Prostate gland (tissue), 2 donors: ENCODE results near the gene PPP1R14C. TPM values are rescaled to one million over a fixed set of nuclear protein-coding genes. Genes with fewer than 3 reads are reported as not detected.

Source experiments
- DNase-seq: peaks from one replicate; pipeline ENCODE4 v3.0.0-alpha.2; 2019; ENCODE audit warnings: low spot score
- H3K27ac ChIP-seq, 2 donors: fragments of 200-600 bp; sonication (generic); 2 replicates each; pipeline ENCODE4 v1.5.1; 2017 to 2019
- H3K27me3 ChIP-seq: fragments of 200-600 bp; sonication (generic); replicated peaks from 2 replicates; pipeline ENCODE4 v1.5.1; 2019; ENCODE audit not compliant: insufficient read depth
- H3K36me3 ChIP-seq, 2 donors: fragments of 200-600 bp; sonication (generic); 1 replicate in 1 of 2; 2 replicates in 1 of 2; pipeline versions ENCODE4 v1.5.1 to v1.8.1; 2017 to 2019
- H3K4me1 ChIP-seq: fragments of 200-600 bp; sonication (generic); replicated peaks from 2 replicates; pipeline ENCODE4 v1.5.1; 2019
- H3K4me3 ChIP-seq, 2 donors: fragments of 200-600 bp; sonication (generic); 2 replicates each; pipeline ENCODE4 v1.5.1; 2017 to 2019
- H3K9me3 ChIP-seq: fragments of 200-600 bp; sonication (generic); 2 replicates; pipeline ENCODE4 v1.5.1; 2017
- POLR2A ChIP-seq: fragments of 450-650 bp; IDR thresholded peaks from one replicate; pipeline ENCODE4 v1.6.1; 2016; ENCODE audit warnings: antibody characterized with exemption, mild to moderate bottlenecking
- POLR2AphosphoS5 ChIP-seq: sonication (generic); formaldehyde crosslinking; IDR thresholded peaks from one replicate; pipeline ENCODE4 v1.6.1; 2017; ENCODE audit warnings: antibody characterized with exemption
- WGBS: methylation state at CpG from one replicate; pipeline ENCODE4 v1.1.5; 2018; 5-methylcytosine and 5-hydroxymethylcytosine counted together
- intact Hi-C: fragments of 100-400 bp; cut with DNase I; formaldehyde crosslinking; loops from one replicate; pipeline ENCODE4 v1.14.2; 2022
- total RNA-seq, 2 donors: library from RNA; depleted of rRNA; stranded (reverse); fragments of >200 nt; gene quantifications; one replicate each; pipeline ENCODE4 v1.1.0, GENCODE V29; 2016
- TF ChIP-seq, protein P1 (sequence below), 4 experiments: fragments of 200-600 bp in 2 of 4; fragments of 450-650 bp in 2 of 4; sonication (generic) in 2 of 4; IDR thresholded peaks; 1 replicate in 3 of 4; 2 replicates in 1 of 4; pipeline ENCODE4 v1.5.1; 2016 to 2019; ENCODE audit warnings: antibody characterized with exemption in 4 of 4, mild to moderate bottlenecking in 2 of 4, moderate library complexity in 2 of 4

The PPP1R14C gene
- total RNA-seq, 2 donors from 2014 or later, result 3.4 to 14.8 TPM

DNA sequence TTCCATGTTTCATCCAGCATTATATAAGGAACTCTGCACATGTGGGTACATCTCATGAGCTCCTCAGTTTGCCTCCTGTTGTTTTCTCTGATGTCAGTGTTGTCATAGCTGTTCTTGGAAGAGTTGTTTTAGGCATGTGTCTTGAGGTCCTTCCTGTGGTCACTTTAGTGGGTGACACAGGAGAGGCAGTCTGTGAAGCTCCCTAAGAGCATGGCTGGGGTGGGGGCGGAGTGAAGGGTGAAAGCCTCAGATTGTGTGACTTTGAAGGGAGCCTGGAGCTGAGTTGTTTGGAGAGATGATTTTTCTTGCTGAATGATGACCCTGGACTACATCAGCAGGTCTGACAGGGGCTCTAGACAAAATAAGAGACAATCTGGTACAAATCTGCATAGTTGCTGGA is 37.7 kb downstream of the PPP1R14C start:
- no peak for DNase-seq
- H3K4me3 ChIP-seq, result no peak overlapping the region
- no peaks in the 10 kb centered on the region for H3K9me3 ChIP-seq
- TF ChIP-seq, protein P1, sequence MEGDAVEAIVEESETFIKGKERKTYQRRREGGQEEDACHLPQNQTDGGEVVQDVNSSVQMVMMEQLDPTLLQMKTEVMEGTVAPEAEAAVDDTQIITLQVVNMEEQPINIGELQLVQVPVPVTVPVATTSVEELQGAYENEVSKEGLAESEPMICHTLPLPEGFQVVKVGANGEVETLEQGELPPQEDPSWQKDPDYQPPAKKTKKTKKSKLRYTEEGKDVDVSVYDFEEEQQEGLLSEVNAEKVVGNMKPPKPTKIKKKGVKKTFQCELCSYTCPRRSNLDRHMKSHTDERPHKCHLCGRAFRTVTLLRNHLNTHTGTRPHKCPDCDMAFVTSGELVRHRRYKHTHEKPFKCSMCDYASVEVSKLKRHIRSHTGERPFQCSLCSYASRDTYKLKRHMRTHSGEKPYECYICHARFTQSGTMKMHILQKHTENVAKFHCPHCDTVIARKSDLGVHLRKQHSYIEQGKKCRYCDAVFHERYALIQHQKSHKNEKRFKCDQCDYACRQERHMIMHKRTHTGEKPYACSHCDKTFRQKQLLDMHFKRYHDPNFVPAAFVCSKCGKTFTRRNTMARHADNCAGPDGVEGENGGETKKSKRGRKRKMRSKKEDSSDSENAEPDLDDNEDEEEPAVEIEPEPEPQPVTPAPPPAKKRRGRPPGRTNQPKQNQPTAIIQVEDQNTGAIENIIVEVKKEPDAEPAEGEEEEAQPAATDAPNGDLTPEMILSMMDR (IDR thresholded peaks at IDR 0.05), result no peak
- no peak for TF ChIP-seq POLR2A
- no peak for TF ChIP-seq POLR2AphosphoS5
- intact Hi-C loops, result no loop called here
- H3K36me3 ChIP-seq, result no peaks in the 10 kb centered on the region
- no peaks in the 10 kb centered on the region for H3K27me3 ChIP-seq
- H3K27ac ChIP-seq, result no peak overlapping the region
- H3K4me1 ChIP-seq, result no peaks in the 10 kb centered on the region
- WGBS, result 91% methylated on average over 1 of the region's 1 CpG

DNA sequence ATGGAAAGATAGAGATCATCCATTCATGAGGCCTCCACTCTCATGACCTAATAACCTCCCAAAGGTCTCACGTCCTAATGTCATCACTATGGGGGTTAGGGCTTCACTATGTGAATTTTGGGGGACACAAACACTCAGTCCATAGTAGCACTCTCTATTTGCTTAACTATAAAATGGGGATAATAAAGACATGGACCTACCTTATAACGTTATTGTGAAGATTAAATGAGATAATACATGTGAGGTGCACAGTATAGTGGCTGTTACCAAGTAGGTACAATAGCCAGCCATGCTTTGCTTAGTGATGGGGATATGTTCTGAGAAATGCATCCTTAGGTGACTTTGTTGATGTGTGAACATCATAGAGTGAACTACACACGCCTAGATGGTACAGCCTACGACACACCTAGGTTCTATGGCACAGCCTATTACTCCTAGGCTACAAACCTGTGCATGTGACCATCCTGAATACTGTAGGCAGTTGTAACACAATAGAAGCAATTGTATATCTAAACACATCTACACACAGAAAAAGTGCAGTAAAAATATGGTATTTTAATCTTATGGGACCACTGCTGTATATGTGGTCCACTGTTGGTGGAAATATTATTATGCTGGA is 39.7 kb downstream of the PPP1R14C start:
- no peaks in the 10 kb centered on the region for H3K9me3 ChIP-seq
- no peak overlapping the region for H3K4me3 ChIP-seq
- no peaks in the 10 kb centered on the region for H3K36me3 ChIP-seq
- TF ChIP-seq POLR2A (no peak), POLR2AphosphoS5 (no peak)
- TF ChIP-seq, protein P1 (IDR thresholded peaks at IDR 0.05), result no peak
- H3K27me3 ChIP-seq, result no peaks in the 10 kb centered on the region
- H3K4me1 ChIP-seq, result no peaks in the 10 kb centered on the region
- H3K27ac ChIP-seq, result no peak overlapping the region
- intact Hi-C loops, result no loop called here
- WGBS, result 94% methylated on average over 4 of the region's 4 CpGs
- DNase-seq, result no peak

DNA sequence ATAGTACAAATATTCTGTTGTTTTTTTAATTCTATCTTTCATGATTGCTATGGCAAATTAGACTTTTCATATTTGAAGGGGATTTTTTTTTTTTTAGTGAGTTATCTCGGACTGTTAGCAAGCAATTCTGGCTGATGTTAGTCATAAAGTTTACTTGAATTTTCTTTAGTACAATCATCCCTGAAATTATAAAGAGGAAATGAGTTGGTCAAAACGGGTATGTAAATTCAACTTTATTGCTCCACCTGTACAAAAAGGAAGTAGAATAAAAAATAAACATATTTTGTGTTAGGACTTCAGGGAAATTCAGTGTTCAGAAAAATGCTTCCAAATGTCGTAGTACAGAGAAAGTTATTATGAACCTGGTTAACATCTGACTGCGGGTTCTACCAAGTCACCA is 40.3 kb downstream of the PPP1R14C start:
- H3K9me3 ChIP-seq, result no peaks in the 10 kb centered on the region
- no peak overlapping the region for H3K4me3 ChIP-seq
- no peaks in the 10 kb centered on the region for H3K4me1 ChIP-seq
- DNase-seq, result no peak
- intact Hi-C loops, result no loop called here
- TF ChIP-seq POLR2A, result no peak
- TF ChIP-seq, protein P1 (IDR thresholded peaks at IDR 0.05), result no peak
- WGBS, result 83% methylated on average over 4 of the region's 4 CpGs
- no peaks in the 10 kb centered on the region for H3K27me3 ChIP-seq
- no peaks in the 10 kb centered on the region for H3K36me3 ChIP-seq
- no peak overlapping the region for H3K27ac ChIP-seq

DNA sequence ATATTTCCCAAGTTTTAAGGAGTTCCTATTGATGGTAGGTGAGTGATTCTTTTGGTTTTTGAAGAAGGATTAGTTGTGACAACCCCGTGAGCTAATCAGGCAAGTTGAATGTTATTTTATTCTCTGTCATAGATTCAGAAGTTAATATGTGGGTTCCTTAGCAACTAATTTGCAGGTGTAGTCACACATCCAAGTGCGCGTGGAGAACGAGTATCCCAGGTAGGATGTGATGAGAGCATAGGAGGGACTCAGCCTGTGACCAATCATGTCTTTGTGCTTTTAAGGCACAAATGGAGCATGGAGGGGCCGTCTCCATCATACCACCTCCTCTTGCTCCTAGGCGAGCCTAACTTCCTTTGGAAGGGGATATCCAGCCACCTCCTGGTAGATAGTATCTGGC is 41.1 kb downstream of the PPP1R14C start:
- Histone ChIP-seq H3K27ac (no peak overlapping the region), H3K27me3 (no peaks in the 10 kb centered on the region), H3K36me3 (no peaks in the 10 kb centered on the region), H3K4me1 (no peaks in the 10 kb centered on the region), H3K9me3 (no peaks in the 10 kb centered on the region), H3K4me3 (no peak overlapping the region)
- intact Hi-C loops, result no loop called here
- 86% methylated on average over 6 of the region's 6 CpGs for WGBS
- TF ChIP-seq POLR2AphosphoS5, result no peak
- TF ChIP-seq, protein P1 (IDR thresholded peaks at IDR 0.05), result no peak
- TF ChIP-seq POLR2A, result no peak
- no peak for DNase-seq
